GM23338 (cell line): ENCODE results near the gene NDFIP1. TPM values are rescaled to one million over a fixed set of nuclear protein-coding genes. Genes with fewer than 3 reads are reported as not detected.

Source experiments
- ATAC-seq: fragments of 200-7000 bp; cut with Tn5 transposase; 3 replicates; pipeline ENCODE4 v1.9.1; 2020
- DNase-seq: peaks from one replicate; pipeline ENCODE4 v3.0.0-alpha.2; 2015; ENCODE audit warnings: low spot score
- H2AFZ ChIP-seq: fragments of 200-600 bp; sonication (generic); 2 replicates; pipeline ENCODE4 v1.8.0; 2016; ENCODE audit warnings: antibody characterized with exemption, mild to moderate bottlenecking, moderate library complexity
- H3F3A ChIP-seq: fragments of 200-600 bp; sonication (generic); replicated peaks from 2 replicates; pipeline ENCODE4 v1.8.0; 2017; ENCODE audit warnings: antibody characterized with exemption, mixed run types, low read depth
- H3K27ac ChIP-seq: fragments of 200-600 bp; sonication (generic); 2 replicates; pipeline ENCODE4 v1.6.1; 2016; ENCODE audit warnings: low read depth
- H3K27me3 ChIP-seq: fragments of 200-600 bp; sonication (generic); 2 replicates; pipeline ENCODE4 v1.8.0; 2016; ENCODE audit warnings: mild to moderate bottlenecking, mixed run types, moderate library complexity; ENCODE audit not compliant: insufficient read depth
- H3K36me3 ChIP-seq: fragments of 200-600 bp; sonication (generic); 2 replicates; pipeline ENCODE4 v1.8.0; 2016; ENCODE audit warnings: mild to moderate bottlenecking; ENCODE audit not compliant: insufficient read depth
- H3K4me1 ChIP-seq: fragments of 200-600 bp; sonication (generic); 2 replicates; pipeline ENCODE4 v1.8.0; 2016; ENCODE audit warnings: mild to moderate bottlenecking, moderate library complexity; ENCODE audit not compliant: insufficient read depth
- H3K4me2 ChIP-seq: fragments of 200-600 bp; sonication (generic); 2 replicates; pipeline ENCODE4 v1.7.1; 2017; ENCODE audit warnings: mixed run types
- H3K4me3 ChIP-seq: fragments of 200-600 bp; sonication (generic); 2 replicates; pipeline ENCODE4 v1.6.1; 2016; ENCODE audit warnings: mixed run types
- H3K79me2 ChIP-seq: fragments of 200-600 bp; sonication (generic); replicated peaks from 2 replicates; pipeline ENCODE4 v1.8.0; 2017; ENCODE audit warnings: mild to moderate bottlenecking; ENCODE audit not compliant: insufficient read depth
- H3K9me2 ChIP-seq: fragments of 200-600 bp; sonication (generic); 2 replicates; pipeline ENCODE4 v1.8.0; 2017; ENCODE audit not compliant: insufficient read depth
- H4K20me1 ChIP-seq: fragments of 200-600 bp; sonication (generic); replicated peaks from 2 replicates; pipeline ENCODE4 v1.8.0; 2017; ENCODE audit warnings: mild to moderate bottlenecking; ENCODE audit not compliant: insufficient read depth
- H3K27ac Mint-ChIP-seq: 2 replicates; pipeline ENCODE4 v1.8.0; 2020; ENCODE audit warnings: inconsistent platforms, mild to moderate bottlenecking, moderate library complexity, mixed read lengths
- H3K27me3 Mint-ChIP-seq: 3 replicates; pipeline ENCODE4 v1.8.0; 2022; ENCODE audit warnings: low read depth, mild to moderate bottlenecking, moderate library complexity, mixed read lengths, inconsistent platforms; ENCODE audit not compliant: insufficient read depth, poor library complexity
- H3K36me3 Mint-ChIP-seq: 3 replicates; pipeline ENCODE4 v1.8.0; 2021; ENCODE audit warnings: low read depth, mild to moderate bottlenecking, inconsistent platforms, moderate library complexity, mixed read lengths
- H3K4me1 Mint-ChIP-seq: 3 replicates; pipeline ENCODE4 v1.8.0; 2020; ENCODE audit warnings: mild to moderate bottlenecking, inconsistent platforms, mixed read lengths
- H3K4me3 Mint-ChIP-seq: 3 replicates; pipeline ENCODE4 v1.8.0; 2021; ENCODE audit warnings: moderate library complexity, mild to moderate bottlenecking, inconsistent platforms, mixed read lengths
- H3K9me3 Mint-ChIP-seq: 3 replicates; pipeline ENCODE4 v1.8.0; 2020; ENCODE audit warnings: moderate library complexity, mild to moderate bottlenecking, inconsistent platforms, mixed read lengths
- CREB1 ChIP-seq: fragments of 250-450 bp; sonication (Bioruptor Pico); IDR thresholded peaks from 2 replicates; pipeline ENCODE4 v1.5.0; 2020; ENCODE audit warnings: low read depth, mild to moderate bottlenecking, moderate library complexity
- CTCF ChIP-seq, 2 experiments: fragments of 200-600 bp in 1 of 2; sonication (generic) in 1 of 2; conservative IDR thresholded peaks; 2 replicates each; pipeline versions ENCODE4 v1.5.1 to v1.6.1; 2016 to 2017; ENCODE audit warnings: antibody characterized with exemption in 2 of 2, low read depth in 2 of 2, mild to moderate bottlenecking in 2 of 2, moderate library complexity in 1 of 2
- ETS1 ChIP-seq: IDR thresholded peaks from 2 replicates; pipeline ENCODE4 v1.6.1; 2016; ENCODE audit warnings: antibody characterized with exemption
- EZH2 ChIP-seq: fragments of 200-600 bp; sonication (generic); IDR thresholded peaks from one replicate; pipeline ENCODE4 v1.8.0; 2017; ENCODE audit warnings: antibody characterized with exemption, mild to moderate bottlenecking, low read depth; ENCODE audit not compliant: unreplicated experiment
- EZH2phosphoT487 ChIP-seq: fragments of 200-600 bp; sonication (generic); IDR thresholded peaks from one replicate; pipeline ENCODE4 v1.8.1; 2018; ENCODE audit warnings: antibody characterized with exemption; ENCODE audit not compliant: unreplicated experiment
- JUNB ChIP-seq: IDR thresholded peaks from one replicate; pipeline ENCODE4 v1.6.1; 2016; ENCODE audit warnings: antibody characterized with exemption; ENCODE audit not compliant: unreplicated experiment
- NANOG ChIP-seq: IDR thresholded peaks from 2 replicates; pipeline ENCODE4 v1.6.1; 2016; ENCODE audit warnings: antibody characterized with exemption, borderline replicate concordance
- POLR2AphosphoS5 ChIP-seq: IDR thresholded peaks from 2 replicates; pipeline ENCODE4 v1.6.1; 2016; ENCODE audit warnings: antibody characterized with exemption, low read depth
- REST ChIP-seq: IDR thresholded peaks from one replicate; pipeline ENCODE4 v1.6.1; 2018; ENCODE audit warnings: antibody characterized with exemption; ENCODE audit not compliant: unreplicated experiment
- STAT1 ChIP-seq: IDR thresholded peaks from one replicate; pipeline ENCODE4 v1.6.1; 2016; ENCODE audit warnings: antibody characterized with exemption; ENCODE audit not compliant: unreplicated experiment
- ZNF114 ChIP-seq: fragments of 250-450 bp; sonication (Bioruptor Pico); IDR thresholded peaks from 2 replicates; pipeline ENCODE4 v1.5.0; 2020; ENCODE audit warnings: mild to moderate bottlenecking, moderate library complexity
- ZNF331 ChIP-seq: fragments of 250-450 bp; sonication (Bioruptor Pico); IDR thresholded peaks from 2 replicates; pipeline ENCODE4 v1.5.0; 2020; ENCODE audit warnings: low read depth, mild to moderate bottlenecking, moderate library complexity
- ZNF462 ChIP-seq: fragments of 250-450 bp; sonication (Bioruptor Pico); IDR thresholded peaks from 2 replicates; pipeline ENCODE4 v1.5.0; 2020; ENCODE audit warnings: mild to moderate bottlenecking, moderate library complexity
- polyA plus RNA-seq: library from polyadenylated mRNA; unstranded; fragments of >200 nt; fragmentation: Nextera tagmentation; extraction: Ambion mirVana; gene quantifications from 2 replicates; pipeline ENCODE4 v1.2.1, GENCODE V29; 2016
- total RNA-seq: library from RNA; depleted of rRNA; stranded (reverse); fragments of >200 nt; shearing (Covaris generic); gene quantifications from 2 replicates; pipeline ENCODE4 v1.2.3, GENCODE V29; 2014

The NDFIP1 gene
- total and polyA plus RNA-seq, 2 experiments from 2014 or later = 24.3 to 45.0 TPM

- Histone ChIP-seq H4K20me1 (no peaks in the 10 kb centered on the region), H3K4me3 (no peak overlapping the region), H3K79me2 (no peaks in the 10 kb centered on the region), H3K27ac (peak overlapping the region; percentile 51), H3K4me1 (peaks cover 20% of the 10 kb centered on the region), H3K27me3 (no peaks in the 10 kb centered on the region), H3K4me2 (peak overlapping the region; percentile 58), H3K36me3 (no peaks in the 10 kb centered on the region), H3K9me2 (peaks cover 8% of the 10 kb centered on the region; the same call in 1 of the 2 replicates), H2AFZ (peak overlapping the region; percentile 95), H3F3A (no peaks in the 10 kb centered on the region)
- H3K27me3 Mint-ChIP-seq = peaks cover 5% of the 10 kb centered on the region
- ATAC-seq (no peak), DNase-seq (no peak)
- H3K9me3 Mint-ChIP-seq = no peaks in the 10 kb centered on the region; the same call in 2 of the 3 replicates
- H3K4me3 Mint-ChIP-seq = no peak overlapping the region
- no peak for TF ChIP-seq ZNF114 (CRISPR knock-in tag)
- TF ChIP-seq ZNF331 (CRISPR knock-in tag) = no peak
- TF ChIP-seq CREB1 (CRISPR knock-in tag) = no peak
- TF ChIP-seq NANOG = no peak
- no peak for TF ChIP-seq JUNB
- no peak for TF ChIP-seq POLR2AphosphoS5
- no peak for TF ChIP-seq CTCF (conservative IDR thresholded peaks at IDR 0.05; ENCODE audit: low read depth in 2 of 2)
- no peak for TF ChIP-seq EZH2phosphoT487
- TF ChIP-seq REST = no peak
- TF ChIP-seq STAT1 = no peak
- no peak for TF ChIP-seq ZNF462 (CRISPR knock-in tag)
- TF ChIP-seq EZH2 = no peak
- TF ChIP-seq ETS1 = no peak
- H3K4me1 Mint-ChIP-seq = peaks cover 22% of the 10 kb centered on the region
- peak overlapping the region; percentile 85 for H3K27ac Mint-ChIP-seq
- H3K36me3 Mint-ChIP-seq = no peaks in the 10 kb centered on the region
Observed at GRCh38 chr5:142097681-142098080, 10.9 kb upstream of the NDFIP1 start.
